GM19351 (cell line): Measurements from ENCODE around the gene RAPGEF4.
"Not testable (repeated sequence)": the region's sequence is repeated elsewhere in the genome, so short reads cannot be mapped to it uniquely, and the experiment has no call there.

ENCODE experiments used
- ATAC-seq: cut with Tn5 transposase; IDR thresholded peaks from one replicate; pipeline ENCODE4 v1.9.1; 2021; ENCODE audit warnings: mild to moderate bottlenecking, moderate library complexity; ENCODE audit not compliant: unreplicated experiment

Gene RAPGEF4

GRCh38 chr2:172770887-172771286, 35.2 kb downstream of the RAPGEF4 start:
- ATAC-seq = no peak

- no peak for ATAC-seq
These were observed 37.0 kb downstream of the RAPGEF4 start for GRCh38 chr2:172772633-172773032.

- no peak for ATAC-seq
These were observed 38.7 kb downstream of the RAPGEF4 start for GRCh38 chr2:172774302-172774701.

GRCh38 chr2:172775319-172775718, 39.7 kb downstream of the RAPGEF4 start:
- ATAC-seq = no peak

GRCh38 chr2:172777431-172777830, 41.8 kb downstream of the RAPGEF4 start:
- ATAC-seq = no peak

GRCh38 chr2:172782506-172783164, 47.0 kb downstream of the RAPGEF4 start:
- no peak for ATAC-seq

DNA sequence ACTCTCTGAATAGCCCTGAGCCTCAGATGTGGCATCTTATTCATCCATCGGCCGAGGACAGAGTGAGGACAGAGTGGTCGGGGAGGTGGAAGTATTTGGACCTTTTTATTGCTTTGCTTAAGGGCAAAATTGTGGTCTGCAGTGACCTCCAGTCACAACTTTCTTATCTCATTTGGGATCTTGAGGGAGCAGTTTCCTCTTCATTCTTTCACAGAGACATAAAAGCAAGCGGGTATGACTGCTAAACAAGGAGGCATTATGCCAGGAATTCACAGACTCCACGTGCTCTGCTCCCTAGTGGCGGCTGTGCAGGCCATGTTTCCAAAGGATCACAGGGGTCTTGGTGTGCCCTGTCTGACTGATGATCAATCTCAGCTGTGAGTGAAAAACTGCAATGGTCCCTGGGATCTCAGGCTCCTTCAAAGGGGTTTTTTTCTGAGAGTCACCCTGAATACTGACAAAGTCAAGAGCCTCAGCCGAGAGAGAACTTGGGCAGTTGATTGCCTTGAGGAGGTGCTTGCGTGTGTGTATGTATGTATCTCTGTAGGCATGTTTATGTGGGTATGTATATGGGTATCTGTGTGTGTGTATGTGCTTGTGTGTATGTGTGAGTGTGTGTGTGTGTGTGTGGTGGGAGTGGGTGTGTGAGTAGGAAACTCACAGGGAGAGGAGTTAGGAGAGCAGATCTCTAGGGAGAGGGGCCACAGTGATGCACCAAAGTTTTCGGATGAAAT, 47.7 kb downstream of the RAPGEF4 start:
- no peak for ATAC-seq

DNA sequence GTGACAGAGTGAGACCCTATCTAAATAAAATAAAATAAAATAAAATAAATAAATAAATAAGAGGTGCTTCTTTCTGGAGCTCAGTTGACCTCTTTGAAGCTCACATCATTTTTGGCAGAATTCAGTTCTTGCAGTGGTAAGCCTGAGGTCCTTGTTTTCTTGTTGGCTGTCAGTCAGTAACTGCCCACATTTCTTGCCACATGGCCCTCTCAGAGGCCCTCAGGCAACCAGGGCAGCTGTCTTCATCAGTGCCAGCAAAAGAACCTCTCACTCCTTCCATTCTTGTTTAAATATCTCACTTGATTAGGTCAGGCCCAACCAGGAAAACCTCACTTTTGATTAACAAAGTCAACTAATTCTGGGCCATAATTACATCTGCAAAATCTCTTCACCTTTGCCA, 53.2 kb downstream of the RAPGEF4 start:
- ATAC-seq = no peak

GRCh38 chr2:172790404-172790803, 54.8 kb downstream of the RAPGEF4 start:
- no peak for ATAC-seq

- no peak for ATAC-seq
These were observed 56.3 kb downstream of the RAPGEF4 start for GRCh38 chr2:172791953-172792352.

- no peak for ATAC-seq
These were observed 57.1 kb downstream of the RAPGEF4 start for GRCh38 chr2:172792711-172793110.

DNA sequence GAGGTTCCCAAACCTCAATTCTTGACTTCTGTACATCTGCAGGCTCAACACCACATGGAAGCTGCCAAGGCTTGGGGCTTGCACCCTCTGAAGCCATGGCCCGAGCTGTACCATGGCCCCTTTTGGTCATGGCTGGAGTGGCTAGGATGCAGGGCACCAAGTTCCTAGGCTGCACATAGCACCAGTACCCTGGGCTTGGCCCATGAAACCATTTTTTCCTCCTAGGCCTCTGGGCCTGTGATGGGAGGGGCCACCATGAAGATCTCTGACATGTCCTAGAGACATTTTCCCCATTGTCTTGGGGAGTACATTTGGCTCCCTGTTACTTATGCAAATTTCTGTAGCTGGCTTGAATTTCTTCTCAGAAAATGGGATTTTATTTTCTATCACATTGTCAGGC, 67.7 kb downstream of the RAPGEF4 start:
- ATAC-seq = not testable (repeated sequence)

GRCh38 chr2:172804423-172804822, 68.8 kb downstream of the RAPGEF4 start:
- no peak for ATAC-seq

GRCh38 chr2:172806493-172806892, 70.8 kb downstream of the RAPGEF4 start:
- no peak for ATAC-seq

GRCh38 chr2:172806996-172807395, 71.4 kb downstream of the RAPGEF4 start:
- no peak for ATAC-seq

GRCh38 chr2:172808156-172808555, 72.5 kb downstream of the RAPGEF4 start:
- ATAC-seq = no peak

- ATAC-seq = peak; percentile 58
These were observed 75.4 kb downstream of the RAPGEF4 start for GRCh38 chr2:172811027-172811426.

DNA sequence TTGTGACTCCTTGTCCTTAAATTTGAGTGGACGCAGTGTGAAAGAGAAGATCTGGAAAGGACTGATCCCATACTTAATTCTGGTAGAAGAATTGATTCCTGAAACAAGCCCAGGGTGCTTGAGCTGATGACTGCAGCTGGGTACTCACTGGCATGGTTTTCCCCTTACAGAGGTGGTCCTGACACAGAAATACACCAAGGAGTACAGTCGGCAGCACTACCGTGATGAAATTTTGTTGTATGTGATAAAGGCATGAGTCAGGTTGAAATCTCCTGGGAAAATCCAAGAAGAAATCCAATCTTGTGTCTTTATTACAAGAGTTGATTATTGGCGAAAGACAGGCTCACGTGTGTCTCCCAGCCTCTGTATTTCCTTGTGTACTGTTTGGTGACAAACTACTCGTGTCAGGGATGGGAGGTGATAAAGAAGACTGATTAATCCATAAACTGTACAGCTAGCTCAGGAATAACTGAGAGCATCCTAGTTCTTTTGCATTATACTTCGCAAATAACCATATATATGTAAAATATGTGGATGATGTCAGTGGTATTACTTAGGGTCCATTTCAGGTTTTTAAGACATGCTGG, 76.6 kb downstream of the RAPGEF4 start:
- ATAC-seq = no peak

- no peak for ATAC-seq
These were observed 77.8 kb downstream of the RAPGEF4 start for GRCh38 chr2:172813314-172813888.

- no peak for ATAC-seq
These were observed 81.8 kb downstream of the RAPGEF4 start for GRCh38 chr2:172817411-172817810.

DNA sequence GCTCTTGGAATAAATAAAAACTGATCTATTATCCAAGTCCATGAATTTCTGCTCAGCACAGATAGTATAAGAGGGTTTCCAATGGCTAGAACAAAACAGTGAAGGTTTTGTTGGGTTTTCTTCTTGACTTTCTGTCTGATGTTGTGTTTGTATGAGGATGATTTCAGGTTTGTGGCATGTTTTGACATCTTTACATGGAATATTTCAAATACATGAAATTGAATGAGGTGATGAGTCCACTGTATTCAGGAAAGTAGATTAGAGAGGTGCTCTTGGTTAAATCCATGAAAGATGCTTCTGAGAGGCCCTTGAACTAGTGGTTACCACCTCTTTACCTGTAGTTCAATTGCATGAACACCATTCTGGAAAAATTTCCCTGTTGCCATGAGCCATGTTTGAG, 84.3 kb downstream of the RAPGEF4 start:
- ATAC-seq = no peak
